Measurements from ENCODE around the gene EFHC2. TPM values are rescaled to one million over a fixed set of nuclear protein-coding genes. Genes with fewer than 3 reads are reported as not detected.

EFHC2 gene
- total RNA-seq, 1 experiment from 2014 or later, result 1.1 TPM

DNA sequence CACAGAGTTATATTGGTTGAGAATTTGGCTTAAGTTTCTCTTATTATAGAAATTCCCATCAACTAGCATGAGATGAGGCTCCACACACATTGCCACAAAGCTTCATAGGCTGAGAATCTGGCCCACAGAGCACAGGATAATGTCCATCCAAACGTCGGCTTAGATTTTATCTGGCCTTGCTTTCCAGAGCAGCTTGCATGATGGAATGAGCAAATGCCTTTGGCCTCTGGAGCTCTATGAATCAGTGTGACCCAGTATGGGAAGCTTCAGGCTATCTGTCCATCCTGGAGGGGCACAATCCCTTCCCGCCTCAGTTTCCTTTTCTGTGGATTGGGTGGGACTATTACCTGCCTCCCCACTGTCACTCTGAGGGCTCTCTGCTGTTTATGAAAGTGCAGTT, 238.8 kb downstream of the EFHC2 start:
- peaks cover 37% of the 10 kb centered on the region for H3K9me3 ChIP-seq (ENCODE audit: control insufficient read depth, low read depth, low read length)
- H3K4me3 Mint-ChIP-seq, result no peak overlapping the region
- no peak overlapping the region for H4K5ac ChIP-seq (ENCODE audit: insufficient read length, low read depth, low read length)
- H2BK12ac ChIP-seq (ENCODE audit: insufficient read length, low read depth, low read length), result no peak overlapping the region
- no peaks in the 10 kb centered on the region for H3K23me2 ChIP-seq (ENCODE audit: insufficient read length, low read depth, low read length, poor library complexity, severe bottlenecking)
- H3K27me3 ChIP-seq (ENCODE audit: insufficient read depth, low read length), result no peaks in the 10 kb centered on the region
- H3K14ac ChIP-seq (ENCODE audit: insufficient read depth, low read length), result no peak overlapping the region
- no peak overlapping the region for H3T11ph ChIP-seq (ENCODE audit: low read length)
- no peak overlapping the region for H3K23ac ChIP-seq (ENCODE audit: insufficient read length, low read depth, low read length)
- TF ChIP-seq, protein P1, sequence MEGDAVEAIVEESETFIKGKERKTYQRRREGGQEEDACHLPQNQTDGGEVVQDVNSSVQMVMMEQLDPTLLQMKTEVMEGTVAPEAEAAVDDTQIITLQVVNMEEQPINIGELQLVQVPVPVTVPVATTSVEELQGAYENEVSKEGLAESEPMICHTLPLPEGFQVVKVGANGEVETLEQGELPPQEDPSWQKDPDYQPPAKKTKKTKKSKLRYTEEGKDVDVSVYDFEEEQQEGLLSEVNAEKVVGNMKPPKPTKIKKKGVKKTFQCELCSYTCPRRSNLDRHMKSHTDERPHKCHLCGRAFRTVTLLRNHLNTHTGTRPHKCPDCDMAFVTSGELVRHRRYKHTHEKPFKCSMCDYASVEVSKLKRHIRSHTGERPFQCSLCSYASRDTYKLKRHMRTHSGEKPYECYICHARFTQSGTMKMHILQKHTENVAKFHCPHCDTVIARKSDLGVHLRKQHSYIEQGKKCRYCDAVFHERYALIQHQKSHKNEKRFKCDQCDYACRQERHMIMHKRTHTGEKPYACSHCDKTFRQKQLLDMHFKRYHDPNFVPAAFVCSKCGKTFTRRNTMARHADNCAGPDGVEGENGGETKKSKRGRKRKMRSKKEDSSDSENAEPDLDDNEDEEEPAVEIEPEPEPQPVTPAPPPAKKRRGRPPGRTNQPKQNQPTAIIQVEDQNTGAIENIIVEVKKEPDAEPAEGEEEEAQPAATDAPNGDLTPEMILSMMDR (conservative IDR thresholded peaks at IDR 0.05), result no peak
- H3K4me1 Mint-ChIP-seq, result no peaks in the 10 kb centered on the region
- H2BK120ac ChIP-seq (ENCODE audit: low read depth, low read length, poor library complexity, severe bottlenecking), result no peak overlapping the region
- H2BK20ac ChIP-seq (ENCODE audit: low read depth, low read length, poor library complexity, severe bottlenecking), result no peak overlapping the region
- no peaks in the 10 kb centered on the region for H3K79me1 ChIP-seq (ENCODE audit: insufficient read depth, low read depth, low read length, poor library complexity, severe bottlenecking)
- no peak overlapping the region for H3K27ac Mint-ChIP-seq
- H3K36me3 Mint-ChIP-seq (ENCODE audit: insufficient read depth in 1 of 3, low read depth in 3 of 3), result peaks cover 3 to 20% (median 12%) of the 10 kb centered on the region in 3 experiments
- H2BK5ac ChIP-seq (ENCODE audit: insufficient read length, low read length), result no peak overlapping the region
- no peaks in the 10 kb centered on the region for H3K79me2 ChIP-seq (ENCODE audit: insufficient read depth, low read length)
- DNase-seq, result no peak
- H3K56ac ChIP-seq (ENCODE audit: insufficient read length, low read depth, low read length), result no peak overlapping the region
- H4K20me1 ChIP-seq (ENCODE audit: control insufficient read depth, insufficient read depth, insufficient read length), result no peaks in the 10 kb centered on the region
- no peak overlapping the region for H4K91ac ChIP-seq (ENCODE audit: insufficient read length, low read depth, low read length)
- no peaks in the 10 kb centered on the region; the same call in 1 of the 2 replicates for H3K27me3 Mint-ChIP-seq (ENCODE audit: low read depth)
- no peak overlapping the region for H3K4ac ChIP-seq (ENCODE audit: low read depth, low read length)
- no peaks in the 10 kb centered on the region for H3K4me1 ChIP-seq (ENCODE audit: insufficient read depth, low read length)
- peaks cover 72 to 78% of the 10 kb centered on the region in 2 experiments for H3K9me3 Mint-ChIP-seq
- H3K9ac ChIP-seq (ENCODE audit: extremely low read depth, insufficient read length, low read length), result no peak overlapping the region
- no CpG with 5 or more reads among the region's 3 CpGs for whole genome bisulfite sequencing (ENCODE audit: extremely low coverage, insufficient read length, low lambda C conversion rate)
- no peak overlapping the region for H4K8ac ChIP-seq (replicated peaks; ENCODE audit: insufficient read length, low read depth, low read length)
- no peak overlapping the region for H2AK5ac ChIP-seq (ENCODE audit: insufficient read length, low read length)
- no peak overlapping the region for H2BK15ac ChIP-seq (ENCODE audit: low read depth, low read length)
- no peak overlapping the region for H3K4me2 ChIP-seq (ENCODE audit: insufficient read depth, insufficient read length, low read length)
- H3K27ac ChIP-seq (ENCODE audit: insufficient read length, low read depth, low read length), result no peak overlapping the region
- H3K18ac ChIP-seq (ENCODE audit: insufficient read length, low read depth, low read length), result no peak overlapping the region
- no peak overlapping the region for H2AFZ ChIP-seq (ENCODE audit: low read length)
